ENCODE data around the gene GPR21.

The GPR21 gene

GRCh38 chr9:123011878-123012528 is 21.5 kb upstream of the GPR21 start:
- H3K36me3 ChIP-seq (ENCODE audit: low read depth): peaks cover 86% of the 10 kb centered on the region
- H3K4me1 ChIP-seq (ENCODE audit: insufficient read depth, poor library complexity, severe bottlenecking): no peaks in the 10 kb centered on the region
- no peak overlapping the region for H3K27ac ChIP-seq (ENCODE audit: poor library complexity, severe bottlenecking)
- TF ChIP-seq CTCF (IDR thresholded peaks at IDR 0.05; ENCODE audit: poor library complexity, severe bottlenecking): no peak
- no peak for DNase-seq (ENCODE audit: low spot score)
- no peaks in the 10 kb centered on the region for H3K27me3 ChIP-seq (ENCODE audit: insufficient read depth, poor library complexity, severe bottlenecking)
- H3K4me3 ChIP-seq (ENCODE audit: severe bottlenecking): no peak overlapping the region
- no peak for ATAC-seq (ENCODE audit: low read depth)
- peaks cover 5% of the 10 kb centered on the region for H3K9me3 ChIP-seq (ENCODE audit: severe bottlenecking)

GRCh38 chr9:123016631-123017030 is 16.8 kb upstream of the GPR21 start:
- ATAC-seq (ENCODE audit: low read depth) (no peak), DNase-seq (ENCODE audit: low spot score) (no peak)
- Histone ChIP-seq H3K27ac (ENCODE audit: poor library complexity, severe bottlenecking) (no peak overlapping the region), H3K4me3 (ENCODE audit: severe bottlenecking) (no peak overlapping the region), H3K9me3 (ENCODE audit: severe bottlenecking) (peaks cover 5% of the 10 kb centered on the region), H3K27me3 (ENCODE audit: insufficient read depth, poor library complexity, severe bottlenecking) (no peaks in the 10 kb centered on the region), H3K4me1 (ENCODE audit: insufficient read depth, poor library complexity, severe bottlenecking) (no peaks in the 10 kb centered on the region), H3K36me3 (ENCODE audit: low read depth) (peaks cover 79% of the 10 kb centered on the region)
- TF ChIP-seq CTCF (IDR thresholded peaks at IDR 0.05; ENCODE audit: poor library complexity, severe bottlenecking): no peak

- H3K36me3 ChIP-seq (ENCODE audit: low read depth): peaks cover 68% of the 10 kb centered on the region
- H3K4me3 ChIP-seq (ENCODE audit: severe bottlenecking): no peak overlapping the region
- no peaks in the 10 kb centered on the region for H3K9me3 ChIP-seq (ENCODE audit: severe bottlenecking)
- no peaks in the 10 kb centered on the region for H3K27me3 ChIP-seq (ENCODE audit: insufficient read depth, poor library complexity, severe bottlenecking)
- H3K4me1 ChIP-seq (ENCODE audit: insufficient read depth, poor library complexity, severe bottlenecking): no peaks in the 10 kb centered on the region
- no peak for TF ChIP-seq CTCF (IDR thresholded peaks at IDR 0.05; ENCODE audit: poor library complexity, severe bottlenecking)
- no peak overlapping the region for H3K27ac ChIP-seq (ENCODE audit: poor library complexity, severe bottlenecking)
- no peak for ATAC-seq (ENCODE audit: low read depth)
- DNase-seq (ENCODE audit: low spot score): no peak
These were observed 12.7 kb upstream of the GPR21 start for GRCh38 chr9:123020796-123021195.

- no peaks in the 10 kb centered on the region for H3K9me3 ChIP-seq (ENCODE audit: severe bottlenecking)
- TF ChIP-seq CTCF (IDR thresholded peaks at IDR 0.05; ENCODE audit: poor library complexity, severe bottlenecking): no peak
- ATAC-seq (ENCODE audit: low read depth) (no peak), DNase-seq (ENCODE audit: low spot score) (no peak)
- H3K4me3 ChIP-seq (ENCODE audit: severe bottlenecking): no peak overlapping the region
- H3K36me3 ChIP-seq (ENCODE audit: low read depth): peaks cover 41% of the 10 kb centered on the region
- no peaks in the 10 kb centered on the region for H3K4me1 ChIP-seq (ENCODE audit: insufficient read depth, poor library complexity, severe bottlenecking)
- no peak overlapping the region for H3K27ac ChIP-seq (ENCODE audit: poor library complexity, severe bottlenecking)
- H3K27me3 ChIP-seq (ENCODE audit: insufficient read depth, poor library complexity, severe bottlenecking): no peaks in the 10 kb centered on the region
These were observed 7.0 kb upstream of the GPR21 start for GRCh38 chr9:123026425-123026824.

GRCh38 chr9:123027517-123027916 is 6.0 kb upstream of the GPR21 start:
- DNase-seq (ENCODE audit: low spot score) (no peak), ATAC-seq (ENCODE audit: low read depth) (no peak)
- Histone ChIP-seq H3K36me3 (ENCODE audit: low read depth) (peaks cover 30% of the 10 kb centered on the region), H3K27me3 (ENCODE audit: insufficient read depth, poor library complexity, severe bottlenecking) (no peaks in the 10 kb centered on the region), H3K4me3 (ENCODE audit: severe bottlenecking) (no peak overlapping the region), H3K9me3 (ENCODE audit: severe bottlenecking) (no peaks in the 10 kb centered on the region), H3K4me1 (ENCODE audit: insufficient read depth, poor library complexity, severe bottlenecking) (no peaks in the 10 kb centered on the region), H3K27ac (ENCODE audit: poor library complexity, severe bottlenecking) (no peak overlapping the region)
- no peak for TF ChIP-seq CTCF (IDR thresholded peaks at IDR 0.05; ENCODE audit: poor library complexity, severe bottlenecking)

Measured in RWPE2 (cell line).